Activated T-helper 1 cell treated with anti-CD3 and anti-CD28 coated beads, Interleukin-12 subunit alpha, Interleukin-12 subunit beta, Interleukin-2, Interleukin-4 antibody, amounts not matched to agents 30 ng/mL and 10 ng/mL and 1 ng/mL, durations not matched to agents 14 hours and 24 hours and 36 hours (primary cell): Measurements from ENCODE around the gene STKLD1. TPM values are rescaled to one million over a fixed set of nuclear protein-coding genes. Genes with fewer than 3 reads are reported as not detected.
"Not testable (repeated sequence)": the region's sequence is repeated elsewhere in the genome, so short reads cannot be mapped to it uniquely, and the experiment has no call there.

Experiments
- DNase-seq: peaks from one replicate; pipeline ENCODE4 v3.0.0; 2021; ENCODE audit warnings: low spot score
- H3K27ac Mint-ChIP-seq: one replicate; pipeline ENCODE4 v1.8.0; 2021; ENCODE audit warnings: mild to moderate bottlenecking, mixed read lengths
- H3K27me3 Mint-ChIP-seq: one replicate; pipeline ENCODE4 v1.8.0; 2022; ENCODE audit warnings: mild to moderate bottlenecking, moderate library complexity, mixed read lengths; ENCODE audit not compliant: insufficient read depth
- H3K36me3 Mint-ChIP-seq: one replicate; pipeline ENCODE4 v1.8.0; 2021; ENCODE audit warnings: low read depth, mixed read lengths
- H3K4me1 Mint-ChIP-seq: one replicate; pipeline ENCODE4 v1.8.0; 2021; ENCODE audit warnings: low read depth, mixed read lengths
- H3K4me3 Mint-ChIP-seq: one replicate; pipeline ENCODE4 v1.8.0; 2021; ENCODE audit warnings: mild to moderate bottlenecking, moderate library complexity, mixed read lengths
- H3K9me3 Mint-ChIP-seq: one replicate; pipeline ENCODE4 v1.8.0; 2021; ENCODE audit warnings: mixed read lengths
- intact Hi-C: fragments of 100-400 bp; cut with micrococcal nuclease; formaldehyde crosslinking; loops from one replicate; pipeline ENCODE4 v1.15.1; 2024
- total RNA-seq: library from RNA; stranded (reverse); gene quantifications from 2 replicates; pipeline ENCODE4 v1.2.3, GENCODE V29; 2022

STKLD1 gene
- total RNA-seq, 1 donor from 2014 or later: 1.5 TPM

DNA sequence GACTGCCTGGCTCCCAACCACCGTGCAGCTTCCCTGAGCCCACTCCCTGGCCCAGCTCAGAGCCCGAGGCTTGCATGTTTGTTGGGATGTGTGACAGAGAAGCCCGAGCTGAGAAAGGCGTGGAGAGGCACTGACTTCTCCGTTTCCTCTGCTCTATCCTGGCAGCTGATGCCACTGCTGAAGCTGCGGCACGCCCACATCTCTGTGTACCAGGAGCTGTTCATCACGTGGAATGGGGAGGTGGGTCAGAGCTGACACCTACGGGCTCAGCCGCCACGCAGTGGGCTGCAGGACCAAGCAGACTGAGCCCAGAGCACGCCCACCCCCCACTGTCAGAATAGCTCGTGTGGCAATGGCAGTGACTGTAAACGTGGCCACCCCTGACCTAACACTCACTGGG is 9.3 kb downstream of the STKLD1 start:
- H3K4me1 Mint-ChIP-seq: no peaks in the 10 kb centered on the region
- H3K4me3 Mint-ChIP-seq: no peak overlapping the region
- H3K27ac Mint-ChIP-seq: no peak overlapping the region
- H3K27me3 Mint-ChIP-seq: no peaks in the 10 kb centered on the region
- intact Hi-C loops: no loop called here
- no peaks in the 10 kb centered on the region for H3K9me3 Mint-ChIP-seq
- no peak for DNase-seq
- no peaks in the 10 kb centered on the region for H3K36me3 Mint-ChIP-seq

- no peaks in the 10 kb centered on the region for H3K9me3 Mint-ChIP-seq
- intact Hi-C loops: no loop called here
- H3K27me3 Mint-ChIP-seq: no peaks in the 10 kb centered on the region
- no peak for DNase-seq
- no peak overlapping the region for H3K27ac Mint-ChIP-seq
- no peak overlapping the region for H3K4me3 Mint-ChIP-seq
- no peaks in the 10 kb centered on the region for H3K36me3 Mint-ChIP-seq
- no peaks in the 10 kb centered on the region for H3K4me1 Mint-ChIP-seq
Observed at GRCh38 chr9:133386338-133386737, 10.2 kb downstream of the STKLD1 start.

GRCh38 chr9:133387680-133388079 is 11.5 kb downstream of the STKLD1 start:
- Mint-ChIP-seq H3K27ac (no peak overlapping the region), H3K27me3 (no peaks in the 10 kb centered on the region), H3K9me3 (no peaks in the 10 kb centered on the region), H3K4me1 (no peaks in the 10 kb centered on the region), H3K36me3 (no peaks in the 10 kb centered on the region), H3K4me3 (no peak overlapping the region)
- no peak for DNase-seq
- intact Hi-C loops: no loop called here

DNA sequence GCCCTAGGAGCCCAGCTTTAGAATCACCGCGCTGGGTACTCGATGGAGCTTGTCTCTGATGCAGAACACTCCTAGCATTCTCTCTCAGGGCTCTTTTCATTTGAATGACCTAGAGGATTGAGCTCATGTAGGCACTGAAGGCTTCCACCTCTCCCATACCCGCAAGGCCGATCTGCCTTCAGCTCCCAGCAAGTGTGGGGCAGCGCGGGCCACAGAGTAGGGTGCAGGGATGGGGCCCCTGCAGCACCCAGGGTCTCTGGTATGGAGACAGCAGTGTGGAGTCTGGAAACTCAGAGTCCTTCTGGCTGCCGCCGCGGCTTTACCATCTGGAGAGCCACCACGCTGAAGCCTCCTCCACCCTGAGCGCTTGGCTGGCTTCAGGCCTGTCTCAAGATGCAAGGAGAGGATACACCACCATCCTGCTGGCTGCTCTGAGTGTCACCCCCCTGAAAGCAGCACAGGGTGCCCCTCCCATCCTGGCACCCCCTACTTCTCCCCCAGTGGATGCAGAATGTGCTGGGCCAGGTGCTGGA is 12.9 kb downstream of the STKLD1 start:
- no peak overlapping the region for H3K27ac Mint-ChIP-seq
- H3K4me1 Mint-ChIP-seq: no peaks in the 10 kb centered on the region
- no peak for DNase-seq
- no peaks in the 10 kb centered on the region for H3K36me3 Mint-ChIP-seq
- no peaks in the 10 kb centered on the region for H3K9me3 Mint-ChIP-seq
- no peak overlapping the region for H3K4me3 Mint-ChIP-seq
- H3K27me3 Mint-ChIP-seq: peaks cover 1% of the 10 kb centered on the region
- intact Hi-C loops: no loop called here

DNA sequence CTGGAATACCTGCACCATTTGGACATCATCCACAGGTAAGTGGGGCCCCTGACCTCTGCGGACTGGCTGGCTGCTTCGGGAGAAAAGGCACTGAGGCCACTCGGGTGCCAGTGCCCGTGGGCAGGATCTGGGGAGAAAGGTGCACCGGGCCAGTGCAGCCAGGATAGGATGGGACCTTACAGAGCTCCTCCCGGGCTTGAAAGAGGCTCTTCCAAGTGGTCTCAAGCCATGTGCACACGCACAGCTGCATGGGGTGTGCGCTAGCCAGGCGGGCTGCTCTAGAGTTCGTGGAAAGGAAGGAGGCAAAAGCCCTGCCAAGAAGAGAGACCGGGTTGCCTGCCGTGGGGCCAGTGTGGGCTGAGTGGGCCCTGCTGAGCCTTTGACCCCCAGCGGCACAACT is 13.4 kb downstream of the STKLD1 start:
- H3K4me3 Mint-ChIP-seq: no peak overlapping the region
- H3K27me3 Mint-ChIP-seq: peaks cover 1% of the 10 kb centered on the region
- no peaks in the 10 kb centered on the region for H3K9me3 Mint-ChIP-seq

GRCh38 chr9:133390713-133391112 is 14.5 kb downstream of the STKLD1 start:
- Mint-ChIP-seq H3K27me3 (peaks cover 4% of the 10 kb centered on the region), H3K9me3 (no peaks in the 10 kb centered on the region), H3K4me1 (no peaks in the 10 kb centered on the region), H3K27ac (no peak overlapping the region), H3K36me3 (no peaks in the 10 kb centered on the region), H3K4me3 (no peak overlapping the region)
- no peak for DNase-seq
- intact Hi-C loops: no loop called here

More for the DNA sequence above, 13.4 kb downstream of the STKLD1 start:
- Mint-ChIP-seq H3K4me1 (no peaks in the 10 kb centered on the region), H3K27ac (no peak overlapping the region), H3K36me3 (no peaks in the 10 kb centered on the region)
- DNase-seq: no peak
- intact Hi-C loops: no loop called here

- H3K4me3 Mint-ChIP-seq, H3K9me3 Mint-ChIP-seq, H3K27me3 Mint-ChIP-seq, H3K4me1 Mint-ChIP-seq, H3K36me3 Mint-ChIP-seq, H3K27ac Mint-ChIP-seq, intact Hi-C loops, DNase-seq: not testable (repeated sequence)
Observed at GRCh38 chr9:133391449-133391848, 15.3 kb downstream of the STKLD1 start.

DNA sequence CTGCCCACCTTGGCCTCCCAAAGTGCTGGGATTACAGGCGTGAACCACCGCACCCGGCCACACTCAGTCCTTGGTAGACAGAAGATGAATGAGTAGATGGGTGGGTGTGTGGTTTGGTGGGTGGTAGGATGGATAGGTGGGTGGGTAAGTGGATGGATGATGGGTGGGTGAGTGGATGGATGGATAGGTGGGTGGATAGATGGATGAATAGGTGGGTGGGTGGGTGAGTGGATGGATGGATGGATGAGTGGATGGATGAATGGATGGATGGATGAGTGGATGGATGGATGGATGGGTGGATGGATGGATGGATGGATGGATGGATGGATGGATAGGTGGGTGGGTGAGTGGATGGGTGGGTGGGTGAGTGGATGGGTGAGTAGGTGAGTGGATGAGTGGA is 16.1 kb downstream of the STKLD1 start:
- H3K4me1 Mint-ChIP-seq, H3K27me3 Mint-ChIP-seq, H3K9me3 Mint-ChIP-seq, H3K4me3 Mint-ChIP-seq, DNase-seq, H3K36me3 Mint-ChIP-seq, H3K27ac Mint-ChIP-seq, intact Hi-C loops: not testable (repeated sequence)

DNA sequence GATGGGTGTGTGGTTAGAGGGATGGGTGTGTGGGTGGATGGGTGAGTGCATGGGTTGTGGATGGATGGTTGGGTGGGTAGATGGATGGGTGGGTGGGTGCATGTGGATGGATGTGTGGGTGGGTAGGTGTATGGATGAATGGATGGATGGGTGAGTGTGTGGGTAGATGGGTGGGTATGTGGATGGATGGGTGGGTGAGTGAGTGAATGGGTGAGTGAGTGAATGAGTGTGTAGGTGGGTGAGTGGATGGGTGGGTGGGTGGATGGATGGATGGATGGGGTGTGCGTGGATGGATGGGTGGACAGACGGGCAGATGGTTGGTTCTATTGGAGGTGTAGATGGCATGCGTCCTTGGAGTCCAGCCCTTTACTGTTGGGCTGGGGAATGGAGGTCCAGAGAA is 17.2 kb downstream of the STKLD1 start:
- Mint-ChIP-seq H3K4me1 (no peaks in the 10 kb centered on the region), H3K4me3 (no peak overlapping the region), H3K36me3 (no peaks in the 10 kb centered on the region), H3K27ac (no peak overlapping the region), H3K9me3 (no peaks in the 10 kb centered on the region), H3K27me3 (peaks cover 5% of the 10 kb centered on the region)
- no peak for DNase-seq
- intact Hi-C loops: no loop called here

DNA sequence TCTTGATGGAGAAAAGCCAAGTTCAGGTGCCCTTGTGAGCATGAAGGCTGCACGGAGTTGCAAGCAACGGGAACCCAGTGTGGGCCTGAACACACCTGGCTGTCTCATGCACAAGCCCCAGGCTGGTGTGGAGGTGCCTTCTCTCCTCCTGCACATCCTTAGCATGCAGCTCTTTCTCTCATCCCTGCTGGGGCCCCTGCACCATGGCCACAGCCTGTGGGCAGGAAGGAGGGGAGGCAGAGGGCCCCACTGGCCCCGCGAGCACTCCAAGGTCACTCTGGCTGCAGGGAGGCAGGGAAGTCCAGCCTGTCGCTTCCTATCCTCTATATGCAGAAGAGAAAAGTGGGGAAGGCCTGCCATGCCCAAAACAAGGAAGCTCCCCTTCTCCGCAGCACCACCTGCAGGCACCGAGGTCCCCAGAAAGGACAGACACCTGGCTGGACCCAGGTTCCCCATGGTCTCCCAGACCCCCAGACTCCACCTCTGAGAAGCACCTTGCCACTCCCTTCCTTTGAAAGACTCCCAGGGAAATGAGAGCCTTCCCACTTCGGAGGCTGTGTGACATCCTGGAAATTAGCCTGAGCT is 18.6 kb downstream of the STKLD1 start:
- no peak for DNase-seq
- intact Hi-C loops: no loop called here
- no peaks in the 10 kb centered on the region for H3K9me3 Mint-ChIP-seq
- no peaks in the 10 kb centered on the region for H3K4me1 Mint-ChIP-seq
- H3K4me3 Mint-ChIP-seq: no peak overlapping the region
- peaks cover 5% of the 10 kb centered on the region for H3K27me3 Mint-ChIP-seq
- no peak overlapping the region for H3K27ac Mint-ChIP-seq
- no peaks in the 10 kb centered on the region for H3K36me3 Mint-ChIP-seq

DNA sequence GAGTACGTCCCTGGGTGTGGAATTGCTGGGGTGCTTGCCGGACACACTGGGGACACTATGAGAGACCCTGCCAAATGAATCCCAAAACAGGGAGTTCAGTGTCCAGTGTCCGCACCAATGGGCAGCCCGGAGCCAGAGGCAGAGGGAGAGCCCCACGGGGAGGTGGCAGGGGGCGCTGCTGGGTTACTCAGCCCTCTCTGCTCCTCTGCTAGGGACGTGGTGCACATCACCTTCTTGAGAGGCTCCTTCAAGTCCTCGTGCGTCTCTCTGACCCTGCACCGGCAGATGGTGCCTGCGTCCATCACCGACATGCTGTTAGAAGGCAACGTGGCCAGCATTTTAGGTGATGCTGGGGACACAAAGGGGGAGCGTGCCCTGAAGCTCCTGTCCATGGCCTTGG is 20.8 kb downstream of the STKLD1 start:
- no peak overlapping the region for H3K27ac Mint-ChIP-seq
- no peaks in the 10 kb centered on the region for H3K4me1 Mint-ChIP-seq
- DNase-seq: no peak
- H3K4me3 Mint-ChIP-seq: no peak overlapping the region
- H3K27me3 Mint-ChIP-seq: peaks cover 5% of the 10 kb centered on the region
- intact Hi-C loops: no loop called here
- H3K9me3 Mint-ChIP-seq: no peaks in the 10 kb centered on the region
- H3K36me3 Mint-ChIP-seq: no peaks in the 10 kb centered on the region

DNA sequence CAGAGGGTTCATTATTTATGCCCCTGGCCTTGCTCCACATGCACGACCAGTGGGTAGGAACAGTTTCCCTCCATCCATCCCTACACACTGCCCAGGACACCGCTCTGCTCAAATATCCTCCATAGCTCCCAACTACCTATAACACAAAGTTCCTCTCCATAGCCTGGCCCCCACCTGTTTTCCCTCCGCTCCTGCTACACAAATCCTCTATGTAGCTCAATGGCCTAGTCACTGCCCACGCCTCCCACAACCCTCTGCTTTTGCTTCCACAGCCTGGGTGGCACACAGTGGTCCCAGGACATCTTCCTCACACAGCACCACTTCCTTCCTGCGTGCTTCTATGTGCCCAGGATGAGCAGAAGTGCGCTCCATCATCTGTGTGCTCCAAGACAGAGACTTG is 21.2 kb downstream of the STKLD1 start:
- Mint-ChIP-seq H3K4me1 (no peaks in the 10 kb centered on the region), H3K27me3 (peaks cover 5% of the 10 kb centered on the region), H3K4me3 (no peak overlapping the region), H3K36me3 (no peaks in the 10 kb centered on the region), H3K9me3 (no peaks in the 10 kb centered on the region), H3K27ac (no peak overlapping the region)
- DNase-seq: no peak
- intact Hi-C loops: no loop called here

DNA sequence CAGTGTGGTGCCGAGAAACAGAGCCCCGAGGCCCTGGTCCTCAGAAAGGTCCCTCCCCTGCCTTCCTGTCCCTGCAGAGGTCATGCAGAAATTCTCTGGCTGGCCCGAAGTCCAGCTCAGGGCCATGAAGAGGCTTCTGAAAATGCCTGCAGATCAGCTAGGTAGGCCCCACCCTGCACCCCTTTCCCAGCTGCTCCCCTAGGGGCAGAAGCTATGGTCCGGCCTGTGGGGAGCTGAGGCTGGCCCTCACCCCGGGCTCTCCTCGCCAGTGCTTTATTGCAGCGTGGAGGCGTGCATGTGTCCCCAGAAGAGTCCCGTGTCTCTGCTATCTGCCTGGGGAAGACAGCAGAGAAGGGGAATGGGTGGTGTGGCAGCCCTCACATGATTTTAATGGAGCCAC is 21.7 kb downstream of the STKLD1 start:
- intact Hi-C loops: no loop called here
- Mint-ChIP-seq H3K4me1 (no peaks in the 10 kb centered on the region), H3K4me3 (no peak overlapping the region), H3K36me3 (no peaks in the 10 kb centered on the region), H3K27ac (no peak overlapping the region), H3K9me3 (no peaks in the 10 kb centered on the region), H3K27me3 (peaks cover 5% of the 10 kb centered on the region)
- no peak for DNase-seq

DNA sequence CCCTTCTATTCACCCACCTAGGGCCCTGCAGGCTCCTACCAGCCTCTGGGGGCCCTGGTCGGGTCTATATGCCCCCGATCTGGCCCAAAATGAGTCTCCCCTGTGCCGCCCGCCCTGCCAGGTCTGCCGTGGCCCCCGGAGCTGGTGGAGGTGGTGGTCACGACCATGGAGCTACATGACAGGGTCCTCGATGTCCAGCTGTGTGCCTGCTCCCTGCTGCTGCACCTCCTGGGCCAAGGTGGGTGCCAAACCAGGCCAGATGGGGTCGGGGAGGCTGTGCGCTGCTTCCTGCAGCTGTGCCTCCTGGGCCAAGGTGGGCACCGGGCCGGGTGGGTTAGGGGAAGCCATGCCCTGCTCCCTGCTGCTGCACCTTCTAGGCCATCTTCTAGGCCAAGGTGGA is 24.1 kb downstream of the STKLD1 start:
- Mint-ChIP-seq H3K4me3 (no peak overlapping the region), H3K9me3 (no peaks in the 10 kb centered on the region), H3K4me1 (no peaks in the 10 kb centered on the region), H3K36me3 (peaks cover 4% of the 10 kb centered on the region), H3K27me3 (peaks cover 3% of the 10 kb centered on the region), H3K27ac (no peak overlapping the region)
- no peak for DNase-seq
- intact Hi-C loops: no loop called here
